Measurements from ENCODE around the gene RPS6KA2. TPM values are rescaled to one million over a fixed set of nuclear protein-coding genes. Genes with fewer than 3 reads are reported as not detected.
"Not testable (repeated sequence)": the region's sequence is repeated elsewhere in the genome, so short reads cannot be mapped to it uniquely, and the experiment has no call there.

Gene RPS6KA2
- polyA plus RNA-seq, 1 donor (not counting 4 experiments of a cell fraction or from before 2014, with no cell fraction given) = 8.2 TPM

DNA sequence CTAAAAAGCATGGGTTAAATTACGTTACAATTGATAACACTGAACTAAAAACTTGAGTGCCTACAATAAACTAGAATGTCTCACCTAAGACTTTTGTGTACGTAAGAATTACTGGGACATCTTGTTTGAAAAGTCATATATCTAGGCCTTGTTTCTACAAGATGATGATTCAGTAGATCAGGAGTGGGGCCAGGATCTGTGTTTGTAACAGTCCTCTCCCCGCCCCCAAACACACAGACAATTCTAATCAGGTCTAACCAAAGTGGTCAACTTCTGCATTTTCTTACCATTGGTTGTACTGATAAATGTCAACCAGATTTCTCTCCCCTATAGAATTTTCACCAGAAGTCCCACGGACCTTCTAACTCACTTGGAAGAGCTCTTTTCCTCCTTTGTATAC lies 97.5 kb downstream of the RPS6KA2 start:
- no peaks in the 10 kb centered on the region for H3K79me2 ChIP-seq (ENCODE audit: control insufficient read depth, insufficient read depth, low read length)
- no peaks in the 10 kb centered on the region for H3K27me3 ChIP-seq (ENCODE audit: control insufficient read depth, extremely low read depth, insufficient read depth, low read length)
- no peaks in the 10 kb centered on the region for H4K20me1 ChIP-seq (ENCODE audit: control insufficient read depth, extremely low read depth, insufficient read depth, low read length)
- no peak overlapping the region for H3K4me3 ChIP-seq (ENCODE audit: control insufficient read depth in 2 of 3, extremely low read depth in 1 of 3, insufficient read depth in 2 of 3, low read depth in 1 of 3, low read length in 3 of 3)
- no peak overlapping the region for H3K27ac ChIP-seq (ENCODE audit: control insufficient read depth, insufficient read depth, low read length)
- peak; percentile 48 for FAIRE-seq
- dilution Hi-C loops (cut with MboI; ENCODE audit: extremely low pct_ligation_motif_present, low sequenced_read_pairs) = no loop called here
- no peaks in the 10 kb centered on the region for H3K4me1 ChIP-seq (ENCODE audit: control insufficient read depth, extremely low read depth, insufficient read depth, low read length)
- no peak overlapping the region for H3K4me2 ChIP-seq (ENCODE audit: control insufficient read depth, extremely low read depth, insufficient read depth, low read depth, low read length)
- H3K9me3 ChIP-seq (ENCODE audit: control insufficient read depth, low read depth, low read length) = no peaks in the 10 kb centered on the region
- H3K9ac ChIP-seq (ENCODE audit: control insufficient read depth, extremely low read depth, insufficient read depth, low read length) = no peak overlapping the region
- H3K36me3 ChIP-seq (ENCODE audit: control insufficient read depth in 2 of 2, extremely low read depth in 1 of 2, insufficient read depth in 2 of 2, low read length in 2 of 2) = no peaks in the 10 kb centered on the region
- no peak overlapping the region for H2AFZ ChIP-seq (ENCODE audit: control insufficient read depth, low read length)
- no peak for DNase-seq (ENCODE audit: low read depth, low spot score)
- no peaks in the 10 kb centered on the region for H3K9me1 ChIP-seq (ENCODE audit: control insufficient read depth, extremely low read depth, insufficient read depth, low read length)
- TF ChIP-seq, protein P1, sequence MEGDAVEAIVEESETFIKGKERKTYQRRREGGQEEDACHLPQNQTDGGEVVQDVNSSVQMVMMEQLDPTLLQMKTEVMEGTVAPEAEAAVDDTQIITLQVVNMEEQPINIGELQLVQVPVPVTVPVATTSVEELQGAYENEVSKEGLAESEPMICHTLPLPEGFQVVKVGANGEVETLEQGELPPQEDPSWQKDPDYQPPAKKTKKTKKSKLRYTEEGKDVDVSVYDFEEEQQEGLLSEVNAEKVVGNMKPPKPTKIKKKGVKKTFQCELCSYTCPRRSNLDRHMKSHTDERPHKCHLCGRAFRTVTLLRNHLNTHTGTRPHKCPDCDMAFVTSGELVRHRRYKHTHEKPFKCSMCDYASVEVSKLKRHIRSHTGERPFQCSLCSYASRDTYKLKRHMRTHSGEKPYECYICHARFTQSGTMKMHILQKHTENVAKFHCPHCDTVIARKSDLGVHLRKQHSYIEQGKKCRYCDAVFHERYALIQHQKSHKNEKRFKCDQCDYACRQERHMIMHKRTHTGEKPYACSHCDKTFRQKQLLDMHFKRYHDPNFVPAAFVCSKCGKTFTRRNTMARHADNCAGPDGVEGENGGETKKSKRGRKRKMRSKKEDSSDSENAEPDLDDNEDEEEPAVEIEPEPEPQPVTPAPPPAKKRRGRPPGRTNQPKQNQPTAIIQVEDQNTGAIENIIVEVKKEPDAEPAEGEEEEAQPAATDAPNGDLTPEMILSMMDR (optimal IDR thresholded peaks at IDR 0.05 in 1 of 3, IDR thresholded peaks at IDR 0.05 in 1 of 3, conservative IDR thresholded peaks at IDR 0.05 in 1 of 3; ENCODE audit: extremely low read depth in 1 of 3, insufficient read depth in 2 of 3, low read length in 3 of 3) = no peak
- no peak for TF ChIP-seq EZH2 (IDR thresholded peaks at IDR 0.05; ENCODE audit: low read length)

DNA sequence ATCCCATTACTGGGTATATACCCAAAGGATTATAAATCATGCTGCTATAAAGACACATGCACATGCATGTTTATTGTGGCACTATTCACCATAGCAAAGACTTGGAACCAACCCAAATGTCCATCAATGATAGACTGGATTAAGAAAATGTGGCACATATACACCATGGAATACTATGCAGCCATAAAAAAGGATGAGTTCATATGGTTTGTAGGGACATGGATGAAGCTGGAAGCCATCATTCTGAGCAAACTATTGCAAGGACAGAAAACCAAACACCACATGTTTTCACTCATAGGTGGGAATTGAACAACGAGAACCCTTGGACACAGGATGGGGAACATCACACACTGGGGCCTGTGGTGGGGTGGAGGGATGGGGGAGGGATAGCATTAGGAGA lies 98.0 kb downstream of the RPS6KA2 start:
- H3K4me2 ChIP-seq (ENCODE audit: control insufficient read depth, extremely low read depth, insufficient read depth, low read depth, low read length); H3K36me3 ChIP-seq (ENCODE audit: control insufficient read depth in 2 of 2, extremely low read depth in 1 of 2, insufficient read depth in 2 of 2, low read length in 2 of 2); dilution Hi-C loops (cut with MboI; ENCODE audit: extremely low pct_ligation_motif_present, low sequenced_read_pairs): not testable (repeated sequence)

DNA sequence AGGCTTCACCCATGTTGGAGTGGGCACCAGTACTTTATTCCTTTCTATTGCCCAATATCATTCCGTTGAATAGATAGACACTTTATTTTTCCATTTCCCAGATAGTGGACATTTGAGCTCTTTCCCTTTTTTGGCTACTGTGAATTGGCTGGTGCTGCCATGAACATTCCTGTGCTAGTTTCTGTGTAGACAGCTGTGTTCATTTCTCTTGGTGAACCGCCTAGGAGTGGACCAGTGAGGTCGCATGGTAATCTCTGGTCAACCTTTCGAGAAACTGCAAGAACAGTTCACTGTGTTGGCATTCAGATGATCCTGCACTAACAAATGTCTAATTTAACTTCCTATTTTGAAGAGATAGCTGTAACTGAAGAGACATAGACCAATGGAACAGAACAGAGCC lies 99.2 kb downstream of the RPS6KA2 start:
- dilution Hi-C loops (cut with MboI; ENCODE audit: extremely low pct_ligation_motif_present, low sequenced_read_pairs) = no loop called here
- DNase-seq (ENCODE audit: low read depth, low spot score) (no peak), FAIRE-seq (no peak)
- Histone ChIP-seq H3K4me1 (ENCODE audit: control insufficient read depth, extremely low read depth, insufficient read depth, low read length) (no peaks in the 10 kb centered on the region), H3K9ac (ENCODE audit: control insufficient read depth, extremely low read depth, insufficient read depth, low read length) (no peak overlapping the region), H3K27ac (ENCODE audit: control insufficient read depth, insufficient read depth, low read length) (no peak overlapping the region), H3K36me3 (ENCODE audit: control insufficient read depth in 2 of 2, extremely low read depth in 1 of 2, insufficient read depth in 2 of 2, low read length in 2 of 2) (no peaks in the 10 kb centered on the region), H3K79me2 (ENCODE audit: control insufficient read depth, insufficient read depth, low read length) (no peaks in the 10 kb centered on the region), H3K4me2 (ENCODE audit: control insufficient read depth, extremely low read depth, insufficient read depth, low read depth, low read length) (no peak overlapping the region), H2AFZ (ENCODE audit: control insufficient read depth, low read length) (no peak overlapping the region), H3K4me3 (ENCODE audit: control insufficient read depth in 2 of 3, extremely low read depth in 1 of 3, insufficient read depth in 2 of 3, low read depth in 1 of 3, low read length in 3 of 3) (no peak overlapping the region), H3K27me3 (ENCODE audit: control insufficient read depth, extremely low read depth, insufficient read depth, low read length) (no peaks in the 10 kb centered on the region), H3K9me1 (ENCODE audit: control insufficient read depth, extremely low read depth, insufficient read depth, low read length) (no peaks in the 10 kb centered on the region), H3K9me3 (ENCODE audit: control insufficient read depth, low read depth, low read length) (no peaks in the 10 kb centered on the region), H4K20me1 (ENCODE audit: control insufficient read depth, extremely low read depth, insufficient read depth, low read length) (no peaks in the 10 kb centered on the region)
- TF ChIP-seq, protein P1 (optimal IDR thresholded peaks at IDR 0.05 in 1 of 3, IDR thresholded peaks at IDR 0.05 in 1 of 3, conservative IDR thresholded peaks at IDR 0.05 in 1 of 3; ENCODE audit: extremely low read depth in 1 of 3, insufficient read depth in 2 of 3, low read length in 3 of 3) = no peak
- TF ChIP-seq EZH2 (IDR thresholded peaks at IDR 0.05; ENCODE audit: low read length) = no peak

More for the DNA sequence above, 98.0 kb downstream of the RPS6KA2 start:
- DNase-seq (ENCODE audit: low read depth, low spot score); H3K79me2 ChIP-seq (ENCODE audit: control insufficient read depth, insufficient read depth, low read length); H3K9ac ChIP-seq (ENCODE audit: control insufficient read depth, extremely low read depth, insufficient read depth, low read length); H3K9me1 ChIP-seq (ENCODE audit: control insufficient read depth, extremely low read depth, insufficient read depth, low read length); H3K4me3 ChIP-seq (ENCODE audit: control insufficient read depth in 2 of 3, extremely low read depth in 1 of 3, insufficient read depth in 2 of 3, low read depth in 1 of 3, low read length in 3 of 3); H3K4me1 ChIP-seq (ENCODE audit: control insufficient read depth, extremely low read depth, insufficient read depth, low read length); H3K27ac ChIP-seq (ENCODE audit: control insufficient read depth, insufficient read depth, low read length); H3K27me3 ChIP-seq (ENCODE audit: control insufficient read depth, extremely low read depth, insufficient read depth, low read length); H2AFZ ChIP-seq (ENCODE audit: control insufficient read depth, low read length); H4K20me1 ChIP-seq (ENCODE audit: control insufficient read depth, extremely low read depth, insufficient read depth, low read length); H3K9me3 ChIP-seq (ENCODE audit: control insufficient read depth, low read depth, low read length); FAIRE-seq: not testable (repeated sequence)
